Fibroblast of the aortic adventitia (primary cell): ENCODE data around the gene EVA1C. TPM values are rescaled to one million over a fixed set of nuclear protein-coding genes. Genes with fewer than 3 reads are reported as not detected.
A peak's percentile ranks its signal among the peaks of the same experiment; 100 is the strongest.
"Not testable (repeated sequence)": the region's sequence is repeated elsewhere in the genome, so short reads cannot be mapped to it uniquely, and the experiment has no call there.

Experiments
- DNase-seq: peaks from one replicate; pipeline ENCODE4 v3.0.0-alpha.2; 2010; ENCODE audit warnings: low read depth
- H3K4me3 ChIP-seq: 2 replicates; pipeline ENCODE4 v1.5.1; 2011; ENCODE audit warnings: low read depth, mild to moderate bottlenecking, control low read depth, low read length, moderate library complexity
- CTCF ChIP-seq: IDR thresholded peaks from 2 replicates; pipeline ENCODE4 v1.5.1; 2011; ENCODE audit warnings: mild to moderate bottlenecking, low read length, control low read depth, inconsistent platforms; ENCODE audit not compliant: insufficient read depth
- total RNA-seq: library from RNA; depleted of rRNA; stranded (reverse); fragments of >200 nt; gene quantifications from 2 replicates; pipeline ENCODE4 v1.2.3, GENCODE V29; 2012; ENCODE audit warnings: low replicate concordance

Gene EVA1C
- total RNA-seq, 1 donor, result 14.5 TPM

DNA sequence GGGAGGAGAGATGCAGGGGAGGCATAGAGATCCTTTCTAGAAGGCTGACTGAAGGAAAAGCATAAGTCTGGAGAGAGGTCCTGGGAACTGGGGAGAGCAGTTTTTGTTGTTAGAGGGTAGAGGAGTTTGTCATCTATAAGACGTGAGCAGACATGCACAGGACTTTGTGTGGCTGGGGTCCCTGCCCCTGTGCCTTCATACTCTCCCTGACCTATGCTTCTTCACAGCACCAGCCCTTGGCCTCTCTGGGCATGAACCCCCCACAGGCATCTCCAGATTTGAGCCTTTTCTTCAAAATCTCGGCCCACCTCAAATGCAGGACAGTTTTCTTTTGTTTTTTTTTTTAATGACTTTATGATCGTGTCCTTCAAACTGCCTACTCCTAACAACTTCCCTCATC, 79.9 kb downstream of the EVA1C start:
- DNase-seq, result no peak
- no peak overlapping the region for H3K4me3 ChIP-seq

DNA sequence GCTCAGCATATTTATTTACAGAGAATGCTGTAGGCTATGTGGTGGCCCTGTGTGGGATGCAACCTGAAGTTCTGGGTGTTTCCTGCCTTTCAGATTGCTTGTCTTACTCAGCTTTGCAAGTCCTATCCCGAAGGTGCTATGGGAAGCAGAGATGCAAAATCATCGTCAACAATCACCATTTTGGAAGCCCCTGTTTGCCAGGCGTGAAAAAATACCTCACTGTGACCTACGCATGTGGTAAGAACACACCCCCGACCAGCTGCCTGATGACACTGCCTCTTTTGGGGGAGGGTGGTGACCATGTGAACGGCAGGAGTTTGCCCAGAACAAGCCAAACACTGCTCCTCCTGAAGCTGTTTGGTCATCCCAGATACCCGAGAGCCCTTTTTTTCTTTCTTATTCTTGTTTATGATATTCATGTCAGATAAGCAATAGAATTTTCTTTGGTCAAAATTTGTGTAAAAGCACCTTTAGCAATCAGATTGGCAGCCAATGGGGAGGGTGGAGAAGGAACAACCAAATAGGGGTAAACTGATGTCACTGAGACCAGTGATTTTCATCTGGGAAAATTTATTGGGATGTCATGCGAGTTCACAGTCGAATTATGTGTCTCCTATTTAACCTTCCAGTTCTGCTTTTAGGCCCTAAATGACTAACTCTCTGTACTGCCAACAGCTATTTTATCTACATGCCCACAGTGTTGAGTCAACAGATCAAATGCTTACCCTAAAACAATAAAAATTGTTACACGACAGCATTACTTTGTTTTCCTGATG, 82.6 kb downstream of the EVA1C start:
- H3K4me3 ChIP-seq, result no peak overlapping the region

More for the DNA sequence above, 79.9 kb downstream of the EVA1C start:
- no peak for TF ChIP-seq CTCF

GRCh38 chr21:32496568-32496967, 84.1 kb downstream of the EVA1C start:
- no peak overlapping the region for H3K4me3 ChIP-seq
- DNase-seq, result no peak
- no peak for TF ChIP-seq CTCF

More for the DNA sequence above, 82.6 kb downstream of the EVA1C start:
- TF ChIP-seq CTCF, result no peak
- DNase-seq, result peak; percentile 92

DNA sequence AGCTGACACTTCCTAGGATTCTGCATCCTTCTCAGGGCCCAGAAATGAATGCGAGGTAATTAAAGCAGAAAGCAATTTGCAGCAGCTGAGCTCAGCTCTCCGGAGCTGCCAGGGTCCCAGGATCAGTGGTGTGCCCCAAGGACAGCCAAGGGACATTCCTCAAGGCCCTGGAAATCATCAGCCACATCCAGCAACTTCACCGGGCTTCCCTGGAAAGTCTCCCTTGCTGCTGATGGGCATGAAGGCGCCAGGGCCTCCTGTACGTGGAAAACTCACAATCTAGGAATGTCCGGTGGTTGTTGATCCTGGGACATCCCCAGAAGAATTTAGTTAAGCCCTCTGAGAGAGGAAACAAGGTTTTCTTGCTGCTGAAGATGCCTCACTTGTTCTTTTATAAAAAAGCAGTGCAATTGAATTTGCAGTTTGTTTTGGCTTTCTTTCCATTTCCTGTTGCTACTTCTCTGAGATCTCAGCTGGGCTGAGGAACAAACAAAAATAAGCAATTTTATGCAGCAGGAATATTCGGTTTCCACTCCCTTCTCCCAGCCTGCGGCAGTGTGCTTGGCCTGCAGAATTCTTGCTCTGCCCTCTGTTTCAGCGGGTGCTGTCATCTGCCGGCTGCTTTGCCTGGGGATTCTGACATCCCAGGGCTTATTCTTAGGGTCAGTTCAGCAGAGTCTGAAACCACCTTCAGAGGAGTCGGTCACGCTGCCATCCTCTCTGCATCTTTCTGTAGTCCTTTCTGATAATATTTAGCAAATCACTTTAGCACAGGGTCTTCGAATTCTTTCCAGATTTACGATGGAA, 86.9 kb downstream of the EVA1C start:
- H3K4me3 ChIP-seq, result no peak overlapping the region
- TF ChIP-seq CTCF, result peak; percentile 11
- DNase-seq, result peak; percentile 83

- not testable (repeated sequence) for DNase-seq, H3K4me3 ChIP-seq
Measured at GRCh38 chr21:32503641-32504040, 91.1 kb downstream of the EVA1C start.

DNA sequence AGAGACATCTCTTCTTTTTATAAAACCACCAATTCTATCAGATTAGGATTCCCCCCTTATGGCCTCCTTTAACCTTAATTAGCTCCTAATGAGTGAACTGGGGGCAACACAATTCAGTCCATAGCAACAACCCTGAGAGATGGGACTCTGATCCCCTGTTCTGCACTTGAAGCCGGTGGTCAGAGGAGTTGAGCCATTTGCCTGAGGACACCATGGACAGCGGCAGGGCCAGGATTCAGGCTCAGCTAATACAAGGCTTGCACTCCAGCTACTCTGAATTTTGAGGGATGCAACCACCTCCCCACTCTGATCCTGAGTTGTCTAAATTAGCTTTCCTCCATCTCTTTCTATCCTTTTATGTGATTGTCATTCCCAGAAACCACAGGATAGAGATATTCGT, 93.3 kb downstream of the EVA1C start:
- not testable (repeated sequence) for DNase-seq, H3K4me3 ChIP-seq

DNA sequence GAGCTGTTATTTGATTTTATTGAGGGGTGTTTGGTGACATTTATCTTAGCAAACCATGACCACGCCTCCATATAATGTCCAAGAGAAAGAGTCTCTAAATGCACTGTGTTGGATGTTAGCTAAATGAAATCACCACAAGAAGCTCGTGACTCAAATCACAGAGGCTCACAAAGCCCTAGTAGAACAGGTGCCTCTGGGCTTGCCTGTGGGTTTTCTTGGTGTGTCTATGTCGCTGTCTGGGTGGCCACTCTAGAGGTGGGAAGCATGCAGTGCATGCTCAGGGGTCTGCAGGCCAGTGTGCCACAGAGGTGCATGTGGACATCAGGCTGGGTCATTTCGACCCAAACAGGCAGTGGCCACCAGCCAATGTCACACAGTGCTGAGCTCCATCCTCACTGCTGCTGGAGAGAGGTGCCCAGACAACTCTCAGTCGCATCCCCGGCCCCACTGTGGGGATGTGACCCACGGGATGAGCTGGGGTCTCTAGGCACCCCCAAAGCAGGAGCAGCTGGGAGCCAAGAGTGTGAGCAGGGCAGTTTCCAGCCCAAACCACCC, 94.0 kb downstream of the EVA1C start:
- DNase-seq, H3K4me3 ChIP-seq: not testable (repeated sequence)

GRCh38 chr21:32507342-32507919, 94.9 kb downstream of the EVA1C start:
- no peak for TF ChIP-seq CTCF
- DNase-seq, result no peak
- H3K4me3 ChIP-seq, result no peak overlapping the region

- DNase-seq, H3K4me3 ChIP-seq: not testable (repeated sequence)
Measured at GRCh38 chr21:32508036-32508435, 95.5 kb downstream of the EVA1C start.
